HG02973 (cell line): ENCODE data around the gene FBN2.

Source experiments
- ATAC-seq: cut with Tn5 transposase; IDR thresholded peaks from one replicate; pipeline ENCODE4 v1.9.1; 2021; ENCODE audit warnings: moderate library complexity; ENCODE audit not compliant: unreplicated experiment

The FBN2 gene

GRCh38 chr5:128378196-128378595, 159.8 kb downstream of the FBN2 start:
- ATAC-seq, result no peak

- ATAC-seq, result no peak
These were observed 161.5 kb downstream of the FBN2 start for GRCh38 chr5:128376577-128376976.

GRCh38 chr5:128366147-128366546, 171.9 kb downstream of the FBN2 start:
- no peak for ATAC-seq

GRCh38 chr5:128362370-128362769, 175.7 kb downstream of the FBN2 start:
- no peak for ATAC-seq

GRCh38 chr5:128358826-128359225, 179.2 kb downstream of the FBN2 start:
- no peak for ATAC-seq

GRCh38 chr5:128357226-128357625, 180.8 kb downstream of the FBN2 start:
- no peak for ATAC-seq

- no peak for ATAC-seq
These were observed 182.1 kb downstream of the FBN2 start for GRCh38 chr5:128355961-128356360.

GRCh38 chr5:128353441-128354107, 184.5 kb downstream of the FBN2 start:
- no peak for ATAC-seq

GRCh38 chr5:128350705-128351104, 187.3 kb downstream of the FBN2 start:
- ATAC-seq, result no peak

- no peak for ATAC-seq
These were observed 188.8 kb downstream of the FBN2 start for GRCh38 chr5:128349044-128349858.

- ATAC-seq, result no peak
These were observed 192.0 kb downstream of the FBN2 start for GRCh38 chr5:128346038-128346437.

- ATAC-seq, result no peak
These were observed 192.8 kb downstream of the FBN2 start for GRCh38 chr5:128345247-128345646.

- no peak for ATAC-seq
These were observed 194.9 kb downstream of the FBN2 start for GRCh38 chr5:128343168-128343567.

GRCh38 chr5:128341056-128341455, 197.0 kb downstream of the FBN2 start:
- no peak for ATAC-seq

- ATAC-seq, result no peak
These were observed 197.4 kb downstream of the FBN2 start for GRCh38 chr5:128340648-128341047.

- ATAC-seq, result no peak
These were observed 198.5 kb downstream of the FBN2 start for GRCh38 chr5:128339585-128339984.

- no peak for ATAC-seq
These were observed 199.4 kb downstream of the FBN2 start for GRCh38 chr5:128338649-128339048.

GRCh38 chr5:128335339-128335738, 202.7 kb downstream of the FBN2 start:
- no peak for ATAC-seq

- ATAC-seq, result no peak
These were observed 203.9 kb downstream of the FBN2 start for GRCh38 chr5:128334010-128334716.

GRCh38 chr5:128331261-128331660, 206.8 kb downstream of the FBN2 start:
- ATAC-seq, result no peak

GRCh38 chr5:128329386-128329939, 208.6 kb downstream of the FBN2 start:
- no peak for ATAC-seq
